ENCODE measurements around the gene GALNT13. TPM values are rescaled to one million over a fixed set of nuclear protein-coding genes. Genes with fewer than 3 reads are reported as not detected.

The GALNT13 gene
- total RNA-seq, 5 donors from 2014 or later (not counting 1 experiment from before 2014, with no cell fraction given) = 0.10 to 0.47 TPM; not detected in 3

GRCh38 chr2:153866595-153866994, 5.1 kb upstream of the GALNT13 start:
- ATAC-seq (replicated peaks in 1 of 4) = no peak
- Histone ChIP-seq H3K4me1 (ENCODE audit: control insufficient read depth in 1 of 2, extremely low read depth in 1 of 2, insufficient read depth in 2 of 2, low read length in 2 of 2) (no peaks in the 10 kb centered on the region), H3K9me3 (no peaks in the 10 kb centered on the region), H3K4me3 (ENCODE audit: control insufficient read depth in 1 of 2, extremely low read depth in 1 of 2, low read length in 1 of 2) (no peak overlapping the region), H3K27me3 (replicated peaks in 1 of 2; ENCODE audit: control insufficient read depth in 2 of 2, extremely low read depth in 1 of 2, insufficient read depth in 2 of 2, low read length in 1 of 2) (peaks cover 4 to 5% of the 10 kb centered on the region in 2 experiments), H3K27ac (ENCODE audit: low read length) (no peak overlapping the region), H3K36me3 (ENCODE audit: control insufficient read depth in 2 of 2, extremely low read depth in 1 of 2, insufficient read depth in 1 of 2, low read length in 1 of 2) (no peaks in the 10 kb centered on the region)
- no peak overlapping the region for H3K4me3 Mint-ChIP-seq
- H3K4me1 Mint-ChIP-seq = no peaks in the 10 kb centered on the region
- H3K36me3 Mint-ChIP-seq = no peaks in the 10 kb centered on the region
- no peak for DNase-seq
- peaks cover 8 to 10% of the 10 kb centered on the region in 2 donors for H3K27me3 Mint-ChIP-seq
- CTCF ChIA-PET = no interaction called here
- POLR2A ChIA-PET = no interaction called here
- H3K27ac Mint-ChIP-seq = no peak overlapping the region
- H3K9me3 Mint-ChIP-seq = peaks cover 0 to 7% (median 6%) of the 10 kb centered on the region in 3 donors

- Mint-ChIP-seq H3K27ac (no peak overlapping the region), H3K9me3 (peaks cover 0 to 3% (median 0%) of the 10 kb centered on the region in 3 donors), H3K4me1 (peaks cover 0 to 6% (median 0%) of the 10 kb centered on the region in 3 donors), H3K27me3 (peaks cover 24 to 29% of the 10 kb centered on the region in 2 donors), H3K36me3 (no peaks in the 10 kb centered on the region), H3K4me3 (no peak overlapping the region)
- no CpG with 5 or more reads among the region's 3 CpGs for WGBS (ENCODE audit: insufficient coverage)
- no peak for ATAC-seq (replicated peaks in 1 of 4)
- ChIA-PET CTCF (no interaction called here), POLR2A (no interaction called here)
- Histone ChIP-seq H3K36me3 (ENCODE audit: control insufficient read depth in 2 of 2, extremely low read depth in 1 of 2, insufficient read depth in 1 of 2, low read length in 1 of 2) (no peaks in the 10 kb centered on the region), H3K27me3 (replicated peaks in 1 of 2; ENCODE audit: control insufficient read depth in 2 of 2, extremely low read depth in 1 of 2, insufficient read depth in 2 of 2, low read length in 1 of 2) (peaks cover 8 to 18% of the 10 kb centered on the region in 2 experiments), H3K27ac (ENCODE audit: low read length) (no peak overlapping the region), H3K9me3 (no peaks in the 10 kb centered on the region), H3K4me1 (ENCODE audit: control insufficient read depth in 1 of 2, extremely low read depth in 1 of 2, insufficient read depth in 2 of 2, low read length in 2 of 2) (no peaks in the 10 kb centered on the region), H3K4me3 (ENCODE audit: control insufficient read depth in 1 of 2, extremely low read depth in 1 of 2, low read length in 1 of 2) (no peak overlapping the region)
- no peak for DNase-seq
Measured at GRCh38 chr2:153870308-153870707, 1.4 kb upstream of the GALNT13 start.

- no peaks in the 10 kb centered on the region for H3K9me3 ChIP-seq
- H3K4me1 Mint-ChIP-seq = peaks cover 0 to 6% (median 0%) of the 10 kb centered on the region in 3 donors
- peaks cover 24 to 29% of the 10 kb centered on the region in 2 donors for H3K27me3 Mint-ChIP-seq
- no peak overlapping the region for H3K27ac Mint-ChIP-seq
- no peak overlapping the region for H3K27ac ChIP-seq (ENCODE audit: low read length)
- H3K4me3 ChIP-seq (ENCODE audit: control insufficient read depth in 1 of 2, extremely low read depth in 1 of 2, low read length in 1 of 2) = no peak overlapping the region
- 8% methylated on average over 42 of the region's 56 CpGs for WGBS (ENCODE audit: insufficient coverage)
- ChIA-PET POLR2A (no interaction called here), CTCF (no interaction called here)
- H3K36me3 Mint-ChIP-seq = no peaks in the 10 kb centered on the region
- peaks cover 0 to 3% (median 0%) of the 10 kb centered on the region in 3 donors for H3K9me3 Mint-ChIP-seq
- H3K36me3 ChIP-seq (ENCODE audit: control insufficient read depth in 2 of 2, extremely low read depth in 1 of 2, insufficient read depth in 1 of 2, low read length in 1 of 2) = no peaks in the 10 kb centered on the region
- peaks cover 8 to 18% of the 10 kb centered on the region in 2 experiments for H3K27me3 ChIP-seq (replicated peaks in 1 of 2; ENCODE audit: control insufficient read depth in 2 of 2, extremely low read depth in 1 of 2, insufficient read depth in 2 of 2, low read length in 1 of 2)
- no peak for DNase-seq
- no peak for ATAC-seq (replicated peaks in 1 of 4)
- H3K4me1 ChIP-seq (ENCODE audit: control insufficient read depth in 1 of 2, extremely low read depth in 1 of 2, insufficient read depth in 2 of 2, low read length in 2 of 2) = no peaks in the 10 kb centered on the region
- no peak overlapping the region for H3K4me3 Mint-ChIP-seq
Measured at GRCh38 chr2:153872311-153873051, 759 bp downstream of the GALNT13 start.

DNA sequence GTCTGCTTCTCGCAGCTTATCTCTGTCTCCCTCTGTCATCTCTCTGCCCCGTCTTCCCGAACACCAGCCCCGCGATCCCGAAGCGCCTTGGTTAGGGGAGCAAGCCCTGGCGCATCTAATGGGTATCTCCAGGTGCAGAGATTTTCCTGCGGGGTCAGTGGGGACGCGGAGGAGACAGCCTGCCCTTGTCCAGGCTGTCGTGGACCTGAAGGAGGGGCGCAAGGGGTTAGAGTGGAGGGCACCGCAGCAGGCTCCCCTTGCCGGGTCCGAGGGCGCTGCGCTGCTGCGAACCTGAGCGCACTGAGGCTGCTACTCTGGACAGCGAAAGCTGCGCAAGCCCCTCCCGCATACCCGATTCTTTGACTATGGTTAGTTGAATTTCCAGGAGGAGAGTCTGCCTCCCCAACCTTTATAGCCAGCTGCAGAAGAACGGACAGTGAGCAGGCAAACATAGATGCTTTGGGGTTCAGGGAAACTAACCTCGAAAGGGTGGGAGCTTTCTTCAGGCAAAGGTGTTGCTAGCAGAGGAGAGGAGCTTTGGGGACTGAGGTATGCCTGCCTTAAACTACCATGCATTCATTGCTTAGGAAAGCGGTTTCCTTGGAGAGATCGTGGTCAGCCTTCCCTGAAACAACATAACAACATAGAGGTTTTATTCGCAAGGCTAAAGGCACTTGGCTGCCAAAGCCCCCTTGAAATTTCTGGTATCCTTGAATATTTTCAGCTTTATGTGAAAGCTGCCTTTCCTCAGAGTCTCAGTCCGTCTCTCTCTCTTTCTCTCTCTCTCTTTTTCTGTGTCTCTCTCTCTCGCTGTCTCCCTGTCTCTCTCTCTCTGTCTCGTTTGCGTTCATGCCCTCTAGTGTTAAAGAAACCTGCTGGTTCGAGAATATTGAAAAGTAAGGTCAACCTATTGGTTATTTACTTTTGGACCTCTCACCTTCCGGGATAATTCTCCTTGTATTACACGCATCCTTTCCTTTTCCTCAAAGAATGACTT, 1.6 kb downstream of the GALNT13 start:
- no peak for DNase-seq
- H3K27ac ChIP-seq (ENCODE audit: low read length) = no peak overlapping the region
- Mint-ChIP-seq H3K36me3 (no peaks in the 10 kb centered on the region), H3K27me3 (peaks cover 24 to 29% of the 10 kb centered on the region in 2 donors), H3K27ac (no peak overlapping the region), H3K4me3 (no peak overlapping the region), H3K4me1 (peaks cover 0 to 6% (median 0%) of the 10 kb centered on the region in 3 donors), H3K9me3 (peaks cover 0 to 3% (median 0%) of the 10 kb centered on the region in 3 donors)
- ATAC-seq (replicated peaks in 1 of 4) = no peak
- no peaks in the 10 kb centered on the region for H3K9me3 ChIP-seq
- H3K4me1 ChIP-seq (ENCODE audit: control insufficient read depth in 1 of 2, extremely low read depth in 1 of 2, insufficient read depth in 2 of 2, low read length in 2 of 2) = no peaks in the 10 kb centered on the region
- ChIA-PET POLR2A (no interaction called here), CTCF (no interaction called here)
- no peaks in the 10 kb centered on the region for H3K36me3 ChIP-seq (ENCODE audit: control insufficient read depth in 2 of 2, extremely low read depth in 1 of 2, insufficient read depth in 1 of 2, low read length in 1 of 2)
- 24% methylated on average over 26 of the region's 36 CpGs for WGBS (ENCODE audit: insufficient coverage)
- H3K4me3 ChIP-seq (ENCODE audit: control insufficient read depth in 1 of 2, extremely low read depth in 1 of 2, low read length in 1 of 2) = no peak overlapping the region
- H3K27me3 ChIP-seq (replicated peaks in 1 of 2; ENCODE audit: control insufficient read depth in 2 of 2, extremely low read depth in 1 of 2, insufficient read depth in 2 of 2, low read length in 1 of 2) = peaks cover 8 to 18% of the 10 kb centered on the region in 2 experiments

DNA sequence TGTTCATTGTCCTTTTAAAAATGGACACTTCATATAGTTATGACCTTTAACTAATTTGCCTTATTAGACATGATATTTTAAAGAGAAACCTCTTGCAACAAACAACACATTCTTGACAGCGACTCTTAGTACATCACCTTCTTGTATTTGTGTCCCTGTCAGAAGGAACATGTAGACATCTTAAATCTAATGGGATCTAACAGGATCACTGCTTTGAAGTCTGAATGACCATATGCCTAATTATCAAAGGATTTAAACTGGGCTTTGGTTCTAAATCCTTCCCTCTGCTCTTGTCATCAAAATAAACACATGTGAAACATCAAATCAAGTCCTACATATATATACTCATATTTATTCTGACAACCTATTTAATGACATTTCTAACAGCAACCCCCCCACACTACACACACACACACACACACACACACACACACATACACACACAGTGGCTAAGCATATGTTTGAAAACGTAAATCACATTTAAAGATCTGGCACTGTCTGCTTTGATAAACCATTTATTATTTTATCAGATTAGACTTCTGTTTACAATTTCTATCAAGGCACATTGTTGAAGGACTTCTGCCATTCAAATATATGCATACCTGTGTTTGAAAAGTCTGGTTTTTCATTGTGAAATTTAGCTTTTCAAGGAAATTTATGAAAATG, 4.2 kb downstream of the GALNT13 start:
- H3K4me3 ChIP-seq (ENCODE audit: control insufficient read depth in 1 of 2, extremely low read depth in 1 of 2, low read length in 1 of 2) = no peak overlapping the region
- no peak for DNase-seq
- H3K27ac ChIP-seq (ENCODE audit: low read length) = no peak overlapping the region
- H3K27me3 Mint-ChIP-seq = peaks cover 20 to 23% of the 10 kb centered on the region in 2 donors
- ATAC-seq (replicated peaks in 1 of 4) = no peak
- H3K36me3 ChIP-seq (ENCODE audit: control insufficient read depth in 2 of 2, extremely low read depth in 1 of 2, insufficient read depth in 1 of 2, low read length in 1 of 2) = no peaks in the 10 kb centered on the region
- no peaks in the 10 kb centered on the region for H3K4me1 ChIP-seq (ENCODE audit: control insufficient read depth in 1 of 2, extremely low read depth in 1 of 2, insufficient read depth in 2 of 2, low read length in 2 of 2)
- no CpG with 5 or more reads among the region's 2 CpGs for WGBS (ENCODE audit: insufficient coverage)
- no peaks in the 10 kb centered on the region for H3K9me3 Mint-ChIP-seq
- no peaks in the 10 kb centered on the region for H3K36me3 Mint-ChIP-seq
- H3K9me3 ChIP-seq = no peaks in the 10 kb centered on the region
- no peak overlapping the region for H3K27ac Mint-ChIP-seq
- ChIA-PET POLR2A (no interaction called here), CTCF (no interaction called here)
- no peak overlapping the region for H3K4me3 Mint-ChIP-seq
- peaks cover 0 to 6% (median 0%) of the 10 kb centered on the region in 3 donors for H3K4me1 Mint-ChIP-seq
- H3K27me3 ChIP-seq (replicated peaks in 1 of 2; ENCODE audit: control insufficient read depth in 2 of 2, extremely low read depth in 1 of 2, insufficient read depth in 2 of 2, low read length in 1 of 2) = peaks cover 6 to 18% of the 10 kb centered on the region in 2 experiments

GRCh38 chr2:153880926-153881325, 9.2 kb downstream of the GALNT13 start:
- DNase-seq = no peak
- Mint-ChIP-seq H3K4me3 (no peak overlapping the region), H3K27ac (no peak overlapping the region), H3K4me1 (no peaks in the 10 kb centered on the region), H3K27me3 (no peaks in the 10 kb centered on the region), H3K36me3 (no peaks in the 10 kb centered on the region), H3K9me3 (peaks cover 0 to 4% (median 3%) of the 10 kb centered on the region in 3 donors)
- H3K4me1 ChIP-seq (ENCODE audit: control insufficient read depth in 1 of 2, extremely low read depth in 1 of 2, insufficient read depth in 2 of 2, low read length in 2 of 2) = no peaks in the 10 kb centered on the region
- ChIA-PET POLR2A (no interaction called here), CTCF (no interaction called here)
- H3K9me3 ChIP-seq = no peaks in the 10 kb centered on the region
- no CpG with 5 or more reads among the region's 2 CpGs for WGBS (ENCODE audit: insufficient coverage)
- no peaks in the 10 kb centered on the region for H3K27me3 ChIP-seq (replicated peaks in 1 of 2; ENCODE audit: control insufficient read depth in 2 of 2, extremely low read depth in 1 of 2, insufficient read depth in 2 of 2, low read length in 1 of 2)
- no peak overlapping the region for H3K4me3 ChIP-seq (ENCODE audit: control insufficient read depth in 1 of 2, extremely low read depth in 1 of 2, low read length in 1 of 2)
- no peaks in the 10 kb centered on the region for H3K36me3 ChIP-seq (ENCODE audit: control insufficient read depth in 2 of 2, extremely low read depth in 1 of 2, insufficient read depth in 1 of 2, low read length in 1 of 2)
- ATAC-seq (replicated peaks in 1 of 4) = no peak
- no peak overlapping the region for H3K27ac ChIP-seq (ENCODE audit: low read length)
